DOHH2 (cell line): ENCODE results near the gene GFER.
"Not testable (repeated sequence)": the region's sequence is repeated elsewhere in the genome, so short reads cannot be mapped to it uniquely, and the experiment has no call there.

Source experiments
- H3F3A ChIP-seq: fragments of 200-600 bp; sonication (generic), shearing (Covaris generic); 2 replicates; pipeline ENCODE4 v1.6.0; 2016; ENCODE audit warnings: antibody characterized with exemption, mild to moderate bottlenecking; ENCODE audit not compliant: control insufficient read depth, insufficient read depth
- H3K27ac ChIP-seq: fragments of 200-600 bp; sonication (generic); 2 replicates; pipeline ENCODE4 v1.5.1; 2014; ENCODE audit warnings: low read depth, mild to moderate bottlenecking, low read length, moderate library complexity
- H3K27me3 ChIP-seq: fragments of 200-600 bp; sonication (generic); 2 replicates; pipeline ENCODE4 v1.6.1; 2014; ENCODE audit warnings: mild to moderate bottlenecking, low read length, mixed read lengths; ENCODE audit not compliant: control insufficient read depth
- H3K36me3 ChIP-seq: fragments of 200-600 bp; sonication (generic); 2 replicates; pipeline ENCODE4 v1.6.1; 2014; ENCODE audit warnings: mild to moderate bottlenecking, low read length, moderate library complexity, mixed read lengths; ENCODE audit not compliant: control insufficient read depth
- H3K4me1 ChIP-seq: fragments of 200-600 bp; sonication (generic); 2 replicates; pipeline ENCODE4 v1.6.1; 2014; ENCODE audit warnings: mild to moderate bottlenecking, low read length, mixed read lengths; ENCODE audit not compliant: control insufficient read depth
- H3K4me2 ChIP-seq: fragments of 200-600 bp; sonication (generic); 2 replicates; pipeline ENCODE4 v1.6.0; 2014; ENCODE audit warnings: mild to moderate bottlenecking, low read length, moderate library complexity
- H3K4me3 ChIP-seq: fragments of 200-600 bp; sonication (generic); 2 replicates; pipeline ENCODE4 v1.5.1; 2014; ENCODE audit warnings: mild to moderate bottlenecking, low read length, mixed read lengths
- H3K79me2 ChIP-seq: fragments of 200-600 bp; sonication (generic); 2 replicates; pipeline ENCODE4 v1.6.1; 2014; ENCODE audit warnings: mild to moderate bottlenecking, low read length, mixed read lengths; ENCODE audit not compliant: control insufficient read depth
- H3K9me2 ChIP-seq: fragments of 200-600 bp; sonication (generic); replicated peaks from 2 replicates; pipeline ENCODE4 v1.6.1; 2014; ENCODE audit warnings: mild to moderate bottlenecking, low read length, mixed read lengths; ENCODE audit not compliant: control insufficient read depth
- H3K9me3 ChIP-seq: fragments of 200-600 bp; sonication (generic); 2 replicates; pipeline ENCODE4 v1.6.1; 2014; ENCODE audit warnings: antibody characterized with exemption, low read length, mixed read lengths; ENCODE audit not compliant: control insufficient read depth, insufficient read depth
- H4K20me1 ChIP-seq: fragments of 200-600 bp; sonication (generic); 2 replicates; pipeline ENCODE4 v1.6.0; 2014; ENCODE audit warnings: low read depth, mild to moderate bottlenecking, antibody characterized with exemption, low read length, moderate library complexity; ENCODE audit not compliant: control insufficient read depth, insufficient read depth
- CTCF ChIP-seq: fragments of 200-600 bp; sonication (generic); IDR thresholded peaks from one replicate; pipeline ENCODE4 v1.5.1; 2014; ENCODE audit warnings: antibody characterized with exemption, mild to moderate bottlenecking, low read depth, low read length; ENCODE audit not compliant: poor library complexity, severe bottlenecking
- EZH2phosphoT487 ChIP-seq: fragments of 200-600 bp; sonication (generic); IDR thresholded peaks from 2 replicates; pipeline ENCODE4 v1.6.1; 2017; ENCODE audit warnings: borderline replicate concordance, mild to moderate bottlenecking, antibody characterized with exemption, low read length, moderate library complexity, mixed read lengths

GFER gene

GRCh38 chr16:2031081-2031577 is 47.1 kb downstream of the GFER start:
- Histone ChIP-seq H3K4me2 (no peak overlapping the region), H3K9me3 (no peaks in the 10 kb centered on the region), H3F3A (no peaks in the 10 kb centered on the region), H3K27ac (no peak overlapping the region), H3K4me3 (no peak overlapping the region), H4K20me1 (no peaks in the 10 kb centered on the region; the same call in 1 of the 2 replicates), H3K36me3 (no peaks in the 10 kb centered on the region), H3K4me1 (peaks cover 7% of the 10 kb centered on the region; the same call in 1 of the 2 replicates), H3K79me2 (no peaks in the 10 kb centered on the region), H3K9me2 (no peaks in the 10 kb centered on the region), H3K27me3 (peaks cover 52% of the 10 kb centered on the region)
- TF ChIP-seq CTCF: no peak
- no peak for TF ChIP-seq EZH2phosphoT487

- Histone ChIP-seq H4K20me1 (no peaks in the 10 kb centered on the region; the same call in 1 of the 2 replicates), H3F3A (no peaks in the 10 kb centered on the region), H3K4me1 (peaks cover 2% of the 10 kb centered on the region; the same call in 1 of the 2 replicates), H3K79me2 (no peaks in the 10 kb centered on the region), H3K4me2 (no peak overlapping the region), H3K36me3 (no peaks in the 10 kb centered on the region), H3K27me3 (peaks cover 42% of the 10 kb centered on the region), H3K4me3 (no peak overlapping the region), H3K27ac (no peak overlapping the region), H3K9me3 (no peaks in the 10 kb centered on the region), H3K9me2 (no peaks in the 10 kb centered on the region)
- no peak for TF ChIP-seq CTCF
- no peak for TF ChIP-seq EZH2phosphoT487
Observed at GRCh38 chr16:2032285-2033056, 48.5 kb downstream of the GFER start.

GRCh38 chr16:2033057-2033908 is 49.3 kb downstream of the GFER start:
- Histone ChIP-seq H3K4me1 (no peaks in the 10 kb centered on the region), H3K4me3 (no peak overlapping the region), H4K20me1 (no peaks in the 10 kb centered on the region), H3F3A (no peaks in the 10 kb centered on the region), H3K27ac (no peak overlapping the region), H3K36me3 (no peaks in the 10 kb centered on the region), H3K4me2 (no peak overlapping the region), H3K27me3 (peaks cover 34% of the 10 kb centered on the region), H3K9me3 (no peaks in the 10 kb centered on the region), H3K79me2 (no peaks in the 10 kb centered on the region), H3K9me2 (no peaks in the 10 kb centered on the region)
- no peak for TF ChIP-seq EZH2phosphoT487
- no peak for TF ChIP-seq CTCF

- not testable (repeated sequence) for H3K27ac ChIP-seq
Observed at GRCh38 chr16:2033909-2034695, 50.1 kb downstream of the GFER start.

More at GRCh38 chr16:2033909-2034695, 50.1 kb downstream of the GFER start:
- H3K4me3 ChIP-seq, H3K4me2 ChIP-seq, H3K36me3 ChIP-seq, H3K4me1 ChIP-seq, H3K9me3 ChIP-seq, H3F3A ChIP-seq, H3K79me2 ChIP-seq, H4K20me1 ChIP-seq, H3K9me2 ChIP-seq: not testable (repeated sequence)
- peaks cover 26% of the 10 kb centered on the region for H3K27me3 ChIP-seq
